ENCODE data around the gene OLIG1. TPM values are rescaled to one million over a fixed set of nuclear protein-coding genes. Genes with fewer than 3 reads are reported as not detected.

Gene OLIG1, protein sequence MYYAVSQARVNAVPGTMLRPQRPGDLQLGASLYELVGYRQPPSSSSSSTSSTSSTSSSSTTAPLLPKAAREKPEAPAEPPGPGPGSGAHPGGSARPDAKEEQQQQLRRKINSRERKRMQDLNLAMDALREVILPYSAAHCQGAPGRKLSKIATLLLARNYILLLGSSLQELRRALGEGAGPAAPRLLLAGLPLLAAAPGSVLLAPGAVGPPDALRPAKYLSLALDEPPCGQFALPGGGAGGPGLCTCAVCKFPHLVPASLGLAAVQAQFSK
- total RNA-seq, result 10 to 100 TPM in 1 of 2 donors, not detected in 1; 10.8 TPM

DNA sequence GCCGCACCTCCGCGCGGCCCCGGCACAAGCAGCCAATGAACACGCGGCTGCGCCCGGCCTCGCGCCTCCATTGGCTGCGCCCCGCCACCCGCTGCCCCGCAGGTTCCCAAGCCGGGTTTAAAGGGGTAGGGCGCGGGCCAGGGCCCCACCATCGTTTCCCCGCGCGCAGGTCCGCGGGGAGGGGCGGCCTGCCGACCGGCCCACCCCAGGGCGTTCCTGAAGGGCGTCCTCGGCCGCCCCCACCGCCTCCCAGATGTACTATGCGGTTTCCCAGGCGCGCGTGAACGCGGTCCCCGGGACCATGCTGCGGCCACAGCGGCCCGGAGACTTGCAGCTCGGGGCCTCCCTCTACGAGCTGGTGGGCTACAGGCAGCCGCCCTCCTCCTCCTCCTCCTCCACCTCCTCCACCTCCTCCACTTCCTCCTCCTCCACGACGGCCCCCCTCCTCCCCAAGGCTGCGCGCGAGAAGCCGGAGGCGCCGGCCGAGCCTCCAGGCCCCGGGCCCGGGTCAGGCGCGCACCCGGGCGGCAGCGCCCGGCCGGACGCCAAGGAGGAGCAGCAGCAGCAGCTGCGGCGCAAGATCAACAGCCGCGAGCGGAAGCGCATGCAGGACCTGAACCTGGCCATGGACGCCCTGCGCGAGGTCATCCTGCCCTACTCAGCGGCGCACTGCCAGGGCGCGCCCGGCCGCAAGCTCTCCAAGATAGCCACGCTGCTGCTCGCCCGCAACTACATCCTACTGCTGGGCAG lies at the start of gene OLIG1:
TSS of gene OLIG1 (plus strand) at position 148 of the 750 bp plus-strand sequence. CDS start at position 254, 106 bp downstream.
- DNase-seq (ENCODE audit: low spot score), result peak; percentile 31
- intact Hi-C loops (cut with DNase I), result no loop called here
- WGBS, result 2% methylated on average over 45 of the region's 82 CpGs
- TF ChIP-seq CTCF (IDR thresholded peaks at IDR 0.05) (no peak), POLR2AphosphoS5 (IDR thresholded peaks at IDR 0.05) (no peak), POLR2A (IDR thresholded peaks at IDR 0.05) (no peak)
- peaks cover 32% of the 10 kb centered on the region for H3K27me3 ChIP-seq (replicated peaks; ENCODE audit: insufficient read depth)
- H3K9me3 ChIP-seq, result no peaks in the 10 kb centered on the region
- no peak within 1 kb of the TSS for H3K27ac ChIP-seq
- H3K36me3 ChIP-seq, result no peaks in the 10 kb centered on the region
- H3K4me3 ChIP-seq, result peak within 1 kb of the TSS; percentile 19 to 24
- no peaks in the 10 kb centered on the region for H3K4me1 ChIP-seq (replicated peaks)

DNA sequence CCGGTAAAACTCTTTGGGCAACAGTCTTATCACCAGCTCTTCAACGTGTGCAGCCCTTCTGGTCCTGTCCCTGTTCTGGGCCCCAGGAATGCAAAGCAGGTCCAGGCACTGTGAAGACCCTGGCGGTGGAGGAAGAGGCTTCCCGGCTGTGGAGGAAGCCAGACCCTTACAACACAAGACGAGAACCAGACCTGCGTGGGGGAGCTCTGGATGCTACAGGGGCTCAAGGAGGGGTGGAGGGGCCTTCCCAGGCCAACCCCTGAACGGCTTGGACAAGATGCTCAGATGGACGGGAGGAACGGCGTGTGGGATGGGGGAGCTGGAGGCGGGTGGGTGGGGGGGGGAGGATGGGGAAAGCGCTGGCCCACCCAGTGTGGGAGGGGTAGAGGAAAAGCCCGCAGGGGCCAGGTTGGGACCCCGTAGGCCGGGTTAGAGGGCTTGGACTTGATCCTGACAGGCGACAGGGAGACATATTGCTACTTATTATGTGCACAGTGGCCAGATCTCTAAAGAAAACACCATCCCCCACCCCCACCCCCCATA lies 49.3 kb upstream of the OLIG1 start:
- no peaks in the 10 kb centered on the region for H3K36me3 ChIP-seq
- DNase-seq (ENCODE audit: low spot score), result no peak
- WGBS, result 6% methylated on average over 16 of the region's 16 CpGs
- no peak for TF ChIP-seq POLR2A (IDR thresholded peaks at IDR 0.05)
- intact Hi-C loops (cut with DNase I), result no loop called here
- no peak overlapping the region for H3K4me3 ChIP-seq
- no peak overlapping the region for H3K27ac ChIP-seq
- H3K9me3 ChIP-seq, result no peaks in the 10 kb centered on the region
- H3K4me1 ChIP-seq (replicated peaks), result no peaks in the 10 kb centered on the region
- peaks cover 50% of the 10 kb centered on the region for H3K27me3 ChIP-seq (replicated peaks; ENCODE audit: insufficient read depth)

DNA sequence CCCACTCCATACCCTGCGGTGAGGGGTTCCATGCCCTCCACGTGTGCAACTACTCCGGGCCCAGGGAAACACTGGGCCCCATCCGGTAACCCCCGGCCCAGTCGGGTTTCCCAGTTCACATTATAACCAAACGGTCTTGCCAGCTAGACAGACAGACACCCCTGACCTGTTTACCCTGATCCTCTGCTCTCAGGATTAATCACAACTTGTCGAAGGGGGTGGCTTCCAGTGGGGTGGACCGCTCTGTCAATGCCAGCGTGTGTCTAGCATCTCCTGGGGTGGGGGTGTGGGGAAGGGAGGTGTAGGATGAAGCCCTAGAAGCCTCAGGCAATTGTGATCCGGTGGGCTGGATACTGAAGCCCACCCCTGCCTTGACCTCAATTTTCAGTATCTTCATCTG lies 48.8 kb upstream of the OLIG1 start:
- DNase-seq (ENCODE audit: low spot score), result no peak
- Histone ChIP-seq H3K9me3 (no peaks in the 10 kb centered on the region), H3K4me1 (replicated peaks) (no peaks in the 10 kb centered on the region), H3K36me3 (no peaks in the 10 kb centered on the region), H3K27ac (no peak overlapping the region), H3K27me3 (replicated peaks; ENCODE audit: insufficient read depth) (peaks cover 56% of the 10 kb centered on the region), H3K4me3 (no peak overlapping the region)
- no peak for TF ChIP-seq CTCF (IDR thresholded peaks at IDR 0.05)
- TF ChIP-seq POLR2A (IDR thresholded peaks at IDR 0.05), result no peak
- no peak for TF ChIP-seq POLR2AphosphoS5 (IDR thresholded peaks at IDR 0.05)
- intact Hi-C loops (cut with DNase I), result no loop called here
- WGBS, result 18% methylated on average over 11 of the region's 11 CpGs

DNA sequence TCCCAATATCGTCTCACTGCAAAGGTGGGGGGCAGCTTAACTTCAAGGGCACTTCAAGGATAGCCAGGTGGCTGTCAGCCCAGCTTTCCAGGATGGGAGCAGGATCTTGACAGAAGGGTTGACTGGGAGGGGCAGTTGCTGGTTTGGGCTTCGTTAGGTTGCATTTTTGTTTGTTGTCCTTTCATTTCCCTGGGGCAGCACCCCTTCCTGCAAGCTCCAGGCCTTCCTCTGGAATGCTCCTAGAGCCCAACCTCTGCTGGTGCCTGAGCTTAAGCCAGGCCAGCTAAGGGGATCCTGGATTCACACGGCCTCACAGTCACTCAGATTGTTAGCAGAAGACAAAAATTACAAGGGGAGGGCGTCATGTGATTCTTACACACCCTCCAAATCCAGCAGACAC lies 48.3 kb upstream of the OLIG1 start:
- WGBS, result 28% methylated on average over 4 of the region's 4 CpGs
- TF ChIP-seq CTCF (IDR thresholded peaks at IDR 0.05), result no peak
- no peak for TF ChIP-seq POLR2AphosphoS5 (IDR thresholded peaks at IDR 0.05)
- no peak for TF ChIP-seq POLR2A (IDR thresholded peaks at IDR 0.05)
- no peaks in the 10 kb centered on the region for H3K4me1 ChIP-seq (replicated peaks)
- DNase-seq (ENCODE audit: low spot score), result no peak
- H3K4me3 ChIP-seq, result no peak overlapping the region
- no peaks in the 10 kb centered on the region for H3K9me3 ChIP-seq
- no peaks in the 10 kb centered on the region for H3K36me3 ChIP-seq
- intact Hi-C loops (cut with DNase I), result no loop called here
- no peak overlapping the region for H3K27ac ChIP-seq
- H3K27me3 ChIP-seq (replicated peaks; ENCODE audit: insufficient read depth), result peaks cover 60% of the 10 kb centered on the region

DNA sequence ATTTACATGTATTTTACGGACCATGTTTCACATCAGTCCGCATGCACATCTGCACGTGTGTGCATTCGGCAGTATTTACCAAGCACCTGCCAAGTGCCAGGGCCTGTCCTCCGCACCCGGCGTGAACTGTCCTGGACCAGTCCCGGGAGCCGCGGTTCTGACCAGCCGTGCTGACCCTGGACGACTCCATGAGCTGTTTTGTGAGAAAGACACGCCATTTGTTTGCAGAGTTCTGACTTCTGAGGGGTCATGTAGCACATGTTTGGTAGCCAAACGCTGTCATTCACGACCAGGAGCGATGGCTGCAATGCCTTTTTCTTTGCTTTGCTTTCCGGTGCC lies 47.5 kb upstream of the OLIG1 start:
- no peak overlapping the region for H3K4me3 ChIP-seq
- H3K9me3 ChIP-seq, result no peaks in the 10 kb centered on the region
- no peaks in the 10 kb centered on the region for H3K4me1 ChIP-seq (replicated peaks)
- H3K27ac ChIP-seq, result no peak overlapping the region
- H3K27me3 ChIP-seq (replicated peaks; ENCODE audit: insufficient read depth), result peaks cover 67% of the 10 kb centered on the region
- no peak for TF ChIP-seq POLR2AphosphoS5 (IDR thresholded peaks at IDR 0.05)
- TF ChIP-seq CTCF (IDR thresholded peaks at IDR 0.05), result no peak
- TF ChIP-seq POLR2A (IDR thresholded peaks at IDR 0.05), result no peak
- no peak for DNase-seq (ENCODE audit: low spot score)
- WGBS, result 12% methylated on average over 17 of the region's 17 CpGs
- intact Hi-C loops (cut with DNase I), result no loop called here
- H3K36me3 ChIP-seq, result no peaks in the 10 kb centered on the region

All from prostate gland (tissue), 2 donors.